ENCODE data around the gene DEF6. TPM values are rescaled to one million over a fixed set of nuclear protein-coding genes. Genes with fewer than 3 reads are reported as not detected.
A peak's percentile ranks its signal among the peaks of the same experiment; 100 is the strongest.

DEF6 gene
- polyA plus RNA-seq (2013, experiment 1 of 2): 3.8 TPM
- 3.3 TPM for polyA plus RNA-seq (2013, experiment 2 of 2)

GRCh38 chr6:35297601-35298481 lies at the start of gene DEF6:
Gene DEF6 (plus strand): TSS chr6:35297818. CDS start chr6:35297857, 39 bp downstream.
- peak; percentile 94 for DNase-seq
- peaks cover 5% of the 10 kb centered on the region for H3K4me1 ChIP-seq (ENCODE audit: control insufficient read depth, low read depth, low read length)
- no CpG with 5 or more reads among the region's 35 CpGs for WGBS (ENCODE audit: extremely low coverage, insufficient coverage, low lambda C conversion rate)
- H3K23ac ChIP-seq (ENCODE audit: low read length): no peak within 1 kb of the TSS
- H2AK5ac ChIP-seq (ENCODE audit: low read length): peak within 1 kb of the TSS; percentile 5
- no peak within 1 kb of the TSS for H4K8ac ChIP-seq (ENCODE audit: low read depth, low read length)
- peak within 1 kb of the TSS; percentile 24 for H3K18ac ChIP-seq (ENCODE audit: low read length)
- no peaks in the 10 kb centered on the region for H3K36me3 ChIP-seq (ENCODE audit: control insufficient read depth, insufficient read depth, low read length)
- H3K4me2 ChIP-seq (ENCODE audit: low read length): peak within 1 kb of the TSS; percentile 51
- H3K4me3 ChIP-seq (ENCODE audit: low read length): no peak within 1 kb of the TSS
- H4K5ac ChIP-seq (ENCODE audit: low read length): no peak within 1 kb of the TSS
- H2BK120ac ChIP-seq (ENCODE audit: low read depth, low read length): no peak within 1 kb of the TSS
- no peaks in the 10 kb centered on the region for H3K79me2 ChIP-seq (ENCODE audit: control insufficient read depth, insufficient read depth, low read length)
- H2BK15ac ChIP-seq (replicated peaks; ENCODE audit: low read depth): no peak within 1 kb of the TSS
- no peak within 1 kb of the TSS for H3K4ac ChIP-seq (ENCODE audit: low read depth, low read length)
- no peak within 1 kb of the TSS for H3K27ac ChIP-seq (ENCODE audit: low read depth, low read length)
- H3K27me3 ChIP-seq (ENCODE audit: insufficient read depth, low read length, poor library complexity): no peaks in the 10 kb centered on the region
- no peaks in the 10 kb centered on the region for H3K79me1 ChIP-seq (ENCODE audit: low read length)
- H3K56ac ChIP-seq (ENCODE audit: low read length): peak within 1 kb of the TSS; percentile 91
- no peak within 1 kb of the TSS for H2BK5ac ChIP-seq (ENCODE audit: low read length)
- peak within 1 kb of the TSS; percentile 73 for H3K9ac ChIP-seq (ENCODE audit: low read length)

GRCh38 chr6:35248300-35248699 lies 49.3 kb upstream of the DEF6 start:
- no peak overlapping the region for H3K27ac ChIP-seq (ENCODE audit: low read depth, low read length)
- no CpG with 5 or more reads among the region's 3 CpGs for WGBS (ENCODE audit: extremely low coverage, insufficient coverage, low lambda C conversion rate)
- H3K4me1 ChIP-seq (ENCODE audit: control insufficient read depth, low read depth, low read length): peaks cover 2% of the 10 kb centered on the region
- H2BK120ac ChIP-seq (ENCODE audit: low read depth, low read length): no peak overlapping the region
- H3K79me2 ChIP-seq (ENCODE audit: control insufficient read depth, insufficient read depth, low read length): no peaks in the 10 kb centered on the region
- no peak overlapping the region for H4K8ac ChIP-seq (ENCODE audit: low read depth, low read length)
- no peak overlapping the region for H3K4me2 ChIP-seq (ENCODE audit: low read length)
- H2BK15ac ChIP-seq (replicated peaks; ENCODE audit: low read depth): no peak overlapping the region
- H2BK5ac ChIP-seq (ENCODE audit: low read length): no peak overlapping the region
- H3K56ac ChIP-seq (ENCODE audit: low read length): no peak overlapping the region
- H3K36me3 ChIP-seq (ENCODE audit: control insufficient read depth, insufficient read depth, low read length): no peaks in the 10 kb centered on the region
- H3K79me1 ChIP-seq (ENCODE audit: low read length): peaks cover 5% of the 10 kb centered on the region
- DNase-seq: no peak
- H4K5ac ChIP-seq (ENCODE audit: low read length): no peak overlapping the region
- H3K4me3 ChIP-seq (ENCODE audit: low read length): no peak overlapping the region
- no peak overlapping the region for H3K23ac ChIP-seq (ENCODE audit: low read length)
- no peaks in the 10 kb centered on the region for H3K27me3 ChIP-seq (ENCODE audit: insufficient read depth, low read length, poor library complexity)
- no peak overlapping the region for H3K4ac ChIP-seq (ENCODE audit: low read depth, low read length)
- H3K9ac ChIP-seq (ENCODE audit: low read length): no peak overlapping the region
- H2AK5ac ChIP-seq (ENCODE audit: low read length): no peak overlapping the region
- no peak overlapping the region for H3K18ac ChIP-seq (ENCODE audit: low read length)

GRCh38 chr6:35248965-35249364 lies 48.7 kb upstream of the DEF6 start:
- Histone ChIP-seq H3K23ac (ENCODE audit: low read length) (no peak overlapping the region), H3K18ac (ENCODE audit: low read length) (no peak overlapping the region), H3K4me2 (ENCODE audit: low read length) (no peak overlapping the region), H3K56ac (ENCODE audit: low read length) (no peak overlapping the region), H2BK5ac (ENCODE audit: low read length) (no peak overlapping the region), H4K5ac (ENCODE audit: low read length) (no peak overlapping the region), H3K79me1 (ENCODE audit: low read length) (peaks cover 7% of the 10 kb centered on the region), H3K4ac (ENCODE audit: low read depth, low read length) (no peak overlapping the region), H3K9ac (ENCODE audit: low read length) (no peak overlapping the region), H3K4me1 (ENCODE audit: control insufficient read depth, low read depth, low read length) (peaks cover 2% of the 10 kb centered on the region), H4K8ac (ENCODE audit: low read depth, low read length) (no peak overlapping the region), H3K79me2 (ENCODE audit: control insufficient read depth, insufficient read depth, low read length) (no peaks in the 10 kb centered on the region), H2BK15ac (replicated peaks; ENCODE audit: low read depth) (no peak overlapping the region), H2AK5ac (ENCODE audit: low read length) (no peak overlapping the region), H3K27ac (ENCODE audit: low read depth, low read length) (no peak overlapping the region), H3K36me3 (ENCODE audit: control insufficient read depth, insufficient read depth, low read length) (no peaks in the 10 kb centered on the region), H3K27me3 (ENCODE audit: insufficient read depth, low read length, poor library complexity) (no peaks in the 10 kb centered on the region), H3K4me3 (ENCODE audit: low read length) (no peak overlapping the region), H2BK120ac (ENCODE audit: low read depth, low read length) (no peak overlapping the region)
- no peak for DNase-seq
- no CpG with 5 or more reads among the region's 3 CpGs for WGBS (ENCODE audit: extremely low coverage, insufficient coverage, low lambda C conversion rate)

- no CpG with 5 or more reads among the region's 3 CpGs for WGBS (ENCODE audit: extremely low coverage, insufficient coverage, low lambda C conversion rate)
- Histone ChIP-seq H3K27me3 (ENCODE audit: insufficient read depth, low read length, poor library complexity) (no peaks in the 10 kb centered on the region), H3K79me1 (ENCODE audit: low read length) (peaks cover 7% of the 10 kb centered on the region), H2AK5ac (ENCODE audit: low read length) (no peak overlapping the region), H3K27ac (ENCODE audit: low read depth, low read length) (no peak overlapping the region), H3K56ac (ENCODE audit: low read length) (no peak overlapping the region), H3K9ac (ENCODE audit: low read length) (no peak overlapping the region), H3K18ac (ENCODE audit: low read length) (no peak overlapping the region), H4K8ac (ENCODE audit: low read depth, low read length) (no peak overlapping the region), H3K79me2 (ENCODE audit: control insufficient read depth, insufficient read depth, low read length) (no peaks in the 10 kb centered on the region), H4K5ac (ENCODE audit: low read length) (no peak overlapping the region), H2BK15ac (replicated peaks; ENCODE audit: low read depth) (no peak overlapping the region), H2BK120ac (ENCODE audit: low read depth, low read length) (no peak overlapping the region), H3K4ac (ENCODE audit: low read depth, low read length) (no peak overlapping the region), H3K4me1 (ENCODE audit: control insufficient read depth, low read depth, low read length) (peaks cover 2% of the 10 kb centered on the region), H3K4me3 (ENCODE audit: low read length) (no peak overlapping the region), H2BK5ac (ENCODE audit: low read length) (no peak overlapping the region), H3K23ac (ENCODE audit: low read length) (no peak overlapping the region), H3K4me2 (ENCODE audit: low read length) (no peak overlapping the region), H3K36me3 (ENCODE audit: control insufficient read depth, insufficient read depth, low read length) (no peaks in the 10 kb centered on the region)
- DNase-seq: no peak
These were observed 45.7 kb upstream of the DEF6 start for GRCh38 chr6:35251949-35252348.

- Histone ChIP-seq H3K4me1 (ENCODE audit: control insufficient read depth, low read depth, low read length) (peaks cover 3% of the 10 kb centered on the region), H4K5ac (ENCODE audit: low read length) (no peak overlapping the region), H3K4me2 (ENCODE audit: low read length) (no peak overlapping the region), H3K79me2 (ENCODE audit: control insufficient read depth, insufficient read depth, low read length) (no peaks in the 10 kb centered on the region), H3K4me3 (ENCODE audit: low read length) (no peak overlapping the region), H3K56ac (ENCODE audit: low read length) (no peak overlapping the region), H3K36me3 (ENCODE audit: control insufficient read depth, insufficient read depth, low read length) (no peaks in the 10 kb centered on the region), H2BK120ac (ENCODE audit: low read depth, low read length) (no peak overlapping the region), H3K9ac (ENCODE audit: low read length) (no peak overlapping the region), H3K4ac (ENCODE audit: low read depth, low read length) (no peak overlapping the region), H2BK15ac (replicated peaks; ENCODE audit: low read depth) (no peak overlapping the region), H3K79me1 (ENCODE audit: low read length) (peaks cover 5% of the 10 kb centered on the region), H3K18ac (ENCODE audit: low read length) (no peak overlapping the region), H3K23ac (ENCODE audit: low read length) (no peak overlapping the region), H2AK5ac (ENCODE audit: low read length) (no peak overlapping the region), H3K27me3 (ENCODE audit: insufficient read depth, low read length, poor library complexity) (no peaks in the 10 kb centered on the region), H2BK5ac (ENCODE audit: low read length) (no peak overlapping the region), H4K8ac (ENCODE audit: low read depth, low read length) (no peak overlapping the region), H3K27ac (ENCODE audit: low read depth, low read length) (no peak overlapping the region)
- no peak for DNase-seq
- WGBS (ENCODE audit: extremely low coverage, insufficient coverage, low lambda C conversion rate): no CpG with 5 or more reads among the region's 1 CpG
These were observed 44.4 kb upstream of the DEF6 start for GRCh38 chr6:35253249-35253648.
